Mesothelial cell of epicardium (in vitro differentiated cells): ENCODE data around the gene IRX5. TPM values are rescaled to one million over a fixed set of nuclear protein-coding genes. Genes with fewer than 3 reads are reported as not detected.

Experiments used
- DNase-seq, 2 experiments: peaks; one replicate each; pipeline ENCODE4 v3.0.0; 2021; ENCODE audit warnings: low spot score in 2 of 2; ENCODE audit not compliant: unreplicated experiment in 2 of 2
- H3K27ac Mint-ChIP-seq: 2 replicates; pipeline ENCODE4 v1.8.0; 2021; ENCODE audit warnings: mixed read lengths
- H3K27me3 Mint-ChIP-seq: 2 replicates; pipeline ENCODE4 v1.8.0; 2021; ENCODE audit warnings: low read depth, mixed read lengths
- H3K36me3 Mint-ChIP-seq: 2 replicates; pipeline ENCODE4 v1.8.0; 2021; ENCODE audit warnings: mixed read lengths
- H3K4me1 Mint-ChIP-seq: 2 replicates; pipeline ENCODE4 v1.8.0; 2021; ENCODE audit warnings: mixed read lengths
- H3K4me3 Mint-ChIP-seq: 2 replicates; pipeline ENCODE4 v1.8.0; 2021; ENCODE audit warnings: mild to moderate bottlenecking, moderate library complexity, mixed read lengths
- H3K9me3 Mint-ChIP-seq: 2 replicates; pipeline ENCODE4 v1.8.0; 2021; ENCODE audit warnings: mixed read lengths
- total RNA-seq: library from RNA; stranded (reverse); gene quantifications from 3 replicates; pipeline ENCODE4 v1.2.1, GENCODE V29; 2021
- TF ChIP-seq, protein P1 (sequence below): fragments of 200-600 bp; sonication (generic); IDR thresholded peaks from one replicate; pipeline ENCODE4 v1.5.0; 2021; ENCODE audit warnings: antibody characterized with exemption; ENCODE audit not compliant: unreplicated experiment

Gene IRX5
- total RNA-seq, 1 donor from 2014 or later: 17.8 TPM

DNA sequence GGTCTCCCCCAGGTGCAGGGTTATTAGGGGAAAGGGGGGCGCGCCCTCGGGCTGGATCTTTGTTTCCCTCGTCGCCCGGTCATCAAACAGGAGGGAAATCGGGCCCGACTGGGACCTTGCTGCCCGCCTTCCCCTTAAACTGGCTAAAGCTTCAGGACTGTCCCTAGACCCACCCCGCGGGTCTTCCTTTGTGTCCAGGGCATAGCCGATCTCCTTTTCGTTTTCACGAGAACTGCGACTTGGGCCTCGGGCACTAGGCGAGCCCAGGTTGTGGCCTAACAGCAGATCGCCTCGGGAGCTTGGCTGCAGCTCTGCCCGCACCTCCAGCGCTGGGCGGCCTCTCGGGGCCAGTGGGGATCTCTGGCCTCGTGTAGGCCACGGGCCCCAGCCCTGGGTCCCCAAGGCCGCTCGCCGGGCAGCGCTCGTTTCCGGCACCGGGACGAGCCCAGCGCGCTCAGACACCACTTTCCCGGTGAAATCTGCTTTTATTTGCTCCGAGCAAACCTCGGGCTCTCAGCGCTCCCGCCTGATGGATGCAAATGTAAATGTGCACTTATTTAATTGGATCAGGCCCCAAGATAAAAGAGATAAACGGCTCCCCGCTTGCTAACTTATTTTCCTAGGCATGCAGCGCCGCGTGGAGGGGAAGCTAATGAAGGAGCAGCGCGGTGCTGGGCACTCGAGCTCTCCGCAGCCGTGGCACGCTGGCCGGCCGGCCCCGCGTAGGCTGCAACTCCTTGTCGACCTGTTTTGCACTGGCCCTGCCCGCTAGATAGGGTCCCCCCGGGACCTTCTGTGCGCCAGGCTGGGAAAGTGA lies 7.8 kb downstream of the IRX5 start:
- DNase-seq: peak in 1 of 2 experiments; percentile 50
- H3K4me1 Mint-ChIP-seq: peaks cover 62% of the 10 kb centered on the region
- peak overlapping the region; percentile 83 for H3K4me3 Mint-ChIP-seq
- no peaks in the 10 kb centered on the region for H3K9me3 Mint-ChIP-seq
- H3K36me3 Mint-ChIP-seq: peaks cover 12% of the 10 kb centered on the region
- H3K27me3 Mint-ChIP-seq: peaks cover 83% of the 10 kb centered on the region
- H3K27ac Mint-ChIP-seq: peak overlapping the region; percentile 21
- TF ChIP-seq, protein P1, sequence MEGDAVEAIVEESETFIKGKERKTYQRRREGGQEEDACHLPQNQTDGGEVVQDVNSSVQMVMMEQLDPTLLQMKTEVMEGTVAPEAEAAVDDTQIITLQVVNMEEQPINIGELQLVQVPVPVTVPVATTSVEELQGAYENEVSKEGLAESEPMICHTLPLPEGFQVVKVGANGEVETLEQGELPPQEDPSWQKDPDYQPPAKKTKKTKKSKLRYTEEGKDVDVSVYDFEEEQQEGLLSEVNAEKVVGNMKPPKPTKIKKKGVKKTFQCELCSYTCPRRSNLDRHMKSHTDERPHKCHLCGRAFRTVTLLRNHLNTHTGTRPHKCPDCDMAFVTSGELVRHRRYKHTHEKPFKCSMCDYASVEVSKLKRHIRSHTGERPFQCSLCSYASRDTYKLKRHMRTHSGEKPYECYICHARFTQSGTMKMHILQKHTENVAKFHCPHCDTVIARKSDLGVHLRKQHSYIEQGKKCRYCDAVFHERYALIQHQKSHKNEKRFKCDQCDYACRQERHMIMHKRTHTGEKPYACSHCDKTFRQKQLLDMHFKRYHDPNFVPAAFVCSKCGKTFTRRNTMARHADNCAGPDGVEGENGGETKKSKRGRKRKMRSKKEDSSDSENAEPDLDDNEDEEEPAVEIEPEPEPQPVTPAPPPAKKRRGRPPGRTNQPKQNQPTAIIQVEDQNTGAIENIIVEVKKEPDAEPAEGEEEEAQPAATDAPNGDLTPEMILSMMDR: no peak

DNA sequence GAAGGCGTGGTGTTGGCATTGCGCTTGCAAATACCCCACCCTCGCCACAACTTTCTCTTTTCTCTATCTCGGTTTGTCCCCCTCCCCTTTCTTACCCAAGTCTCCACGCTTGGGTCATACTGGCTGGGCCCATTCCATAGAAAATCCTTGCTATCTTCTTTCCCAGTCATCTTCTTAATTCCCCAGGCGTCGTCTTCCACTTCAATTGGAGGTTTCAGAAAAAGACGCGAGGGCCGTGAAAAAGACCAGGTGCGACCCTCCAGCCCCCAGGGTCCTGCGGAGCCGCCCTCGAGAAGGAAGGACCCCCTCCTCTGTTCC lies 8.3 kb downstream of the IRX5 start:
- Mint-ChIP-seq H3K27me3 (peaks cover 79% of the 10 kb centered on the region), H3K4me1 (peaks cover 59% of the 10 kb centered on the region), H3K4me3 (peak overlapping the region; percentile 47), H3K9me3 (no peaks in the 10 kb centered on the region), H3K36me3 (peaks cover 9% of the 10 kb centered on the region), H3K27ac (no peak overlapping the region)
- TF ChIP-seq, protein P1: no peak
- DNase-seq: no peak

DNA sequence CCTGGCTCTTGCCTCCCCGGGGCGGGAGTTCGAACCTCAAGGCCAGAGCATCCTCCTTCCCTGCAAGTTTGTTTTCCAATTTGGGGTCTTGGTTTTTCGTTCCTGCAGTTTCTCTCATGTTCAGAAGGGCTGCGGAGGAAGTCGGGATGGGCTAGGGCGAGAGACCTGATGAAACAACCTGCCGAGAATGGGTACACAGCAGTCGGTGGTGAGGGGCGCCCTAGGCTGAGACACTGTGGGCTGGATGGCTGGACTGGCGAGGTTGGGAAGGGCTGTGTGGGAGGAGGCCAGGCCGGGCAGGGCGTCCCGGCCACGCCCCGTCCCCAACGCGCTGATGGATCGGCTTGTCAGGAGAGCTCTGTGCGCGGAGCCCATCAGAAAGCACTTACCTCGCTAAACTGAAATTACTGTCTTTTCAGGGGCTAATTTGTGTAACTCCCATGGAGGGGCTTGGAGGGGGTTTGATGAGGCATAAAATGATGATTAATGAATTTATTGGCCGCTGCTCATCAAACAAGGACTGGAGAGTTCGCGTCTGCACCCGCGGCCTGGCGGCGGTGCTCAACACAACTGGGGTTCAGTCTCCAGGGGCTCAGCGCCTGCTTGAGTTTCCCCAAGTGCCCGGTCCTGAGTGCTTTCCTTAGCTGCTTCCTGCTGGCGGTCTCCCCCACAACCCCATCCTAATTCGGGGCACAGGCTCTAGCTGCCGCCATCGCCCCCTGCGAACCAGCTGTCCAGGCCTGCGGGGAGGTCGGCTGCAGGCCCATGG lies 9.0 kb downstream of the IRX5 start:
- Mint-ChIP-seq H3K36me3 (peaks cover 7% of the 10 kb centered on the region), H3K4me3 (no peak overlapping the region), H3K9me3 (no peaks in the 10 kb centered on the region), H3K4me1 (peaks cover 54% of the 10 kb centered on the region), H3K27ac (no peak overlapping the region), H3K27me3 (peaks cover 77% of the 10 kb centered on the region)
- no peak for DNase-seq
- TF ChIP-seq, protein P1: no peak

DNA sequence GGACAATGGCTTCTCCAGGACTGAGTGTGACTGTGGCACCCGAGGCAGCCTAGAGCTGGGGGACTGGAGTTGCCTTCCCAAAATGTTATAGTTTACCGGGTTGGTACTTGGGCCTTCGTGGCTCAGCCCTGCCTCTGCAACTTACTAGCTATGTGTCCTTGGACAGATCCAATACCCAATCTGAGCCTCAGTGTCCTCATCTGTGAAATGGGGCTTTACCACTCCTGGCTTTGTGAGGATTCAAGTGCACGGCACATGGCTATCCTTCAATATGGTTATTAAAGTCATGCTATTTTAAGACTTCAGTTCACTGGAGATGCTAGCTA lies 9.6 kb downstream of the IRX5 start:
- H3K4me1 Mint-ChIP-seq: peaks cover 49% of the 10 kb centered on the region
- DNase-seq: no peak
- H3K27me3 Mint-ChIP-seq: peaks cover 75% of the 10 kb centered on the region
- H3K27ac Mint-ChIP-seq: no peak overlapping the region
- H3K36me3 Mint-ChIP-seq: peaks cover 7% of the 10 kb centered on the region
- H3K4me3 Mint-ChIP-seq: no peak overlapping the region
- TF ChIP-seq, protein P1: no peak
- H3K9me3 Mint-ChIP-seq: no peaks in the 10 kb centered on the region

DNA sequence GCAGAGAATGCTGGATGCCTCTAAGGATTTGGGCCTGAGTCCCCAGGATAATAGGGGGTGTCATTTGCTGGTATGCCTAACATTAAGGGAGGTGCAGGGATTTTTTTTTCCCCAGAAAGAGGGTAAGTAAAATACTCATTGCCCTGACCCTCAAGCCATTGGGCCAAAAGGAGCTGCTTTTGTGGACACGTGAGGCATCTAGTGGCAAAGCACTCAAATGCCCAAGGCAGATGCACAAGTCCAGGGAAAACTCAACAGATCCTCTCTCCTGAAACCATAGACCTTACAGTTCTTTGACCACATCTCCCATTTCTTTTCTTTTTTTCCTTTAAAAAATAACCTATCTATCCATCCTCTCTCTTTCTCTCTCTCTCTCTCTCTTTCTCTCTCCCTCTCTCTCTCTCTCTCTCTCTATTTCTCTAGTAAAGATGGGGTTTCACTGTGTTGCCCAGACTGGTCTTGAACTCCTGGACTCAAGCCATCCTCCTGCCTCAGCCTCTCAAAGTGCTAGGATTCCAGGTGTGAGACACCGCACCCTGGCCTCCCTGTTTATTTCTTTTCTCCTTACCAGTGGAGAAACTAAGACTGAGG lies 11.8 kb downstream of the IRX5 start:
- H3K4me3 Mint-ChIP-seq: no peak overlapping the region
- H3K36me3 Mint-ChIP-seq: peaks cover 7% of the 10 kb centered on the region
- H3K4me1 Mint-ChIP-seq: peaks cover 31% of the 10 kb centered on the region
- H3K27me3 Mint-ChIP-seq: peaks cover 61% of the 10 kb centered on the region
- H3K9me3 Mint-ChIP-seq: no peaks in the 10 kb centered on the region
- no peak overlapping the region for H3K27ac Mint-ChIP-seq
- no peak for DNase-seq
- TF ChIP-seq, protein P1: no peak
